Chondrocyte (in vitro differentiated cells): ENCODE data around the gene PHLDB3. TPM values are rescaled to one million over a fixed set of nuclear protein-coding genes. Genes with fewer than 3 reads are reported as not detected.

Experiments used
- DNase-seq: peaks from one replicate; pipeline ENCODE4 v3.0.0; 2021; ENCODE audit warnings: mixed read lengths, low spot score
- H3K27ac Mint-ChIP-seq: one replicate; pipeline ENCODE4 v1.8.0; 2021; ENCODE audit warnings: mild to moderate bottlenecking, moderate library complexity, mixed read lengths; ENCODE audit not compliant: unreplicated experiment
- H3K27me3 Mint-ChIP-seq: 2 replicates; pipeline ENCODE4 v1.8.0; 2021; ENCODE audit warnings: low read depth, mixed read lengths
- H3K36me3 Mint-ChIP-seq: 2 replicates; pipeline ENCODE4 v1.8.0; 2021; ENCODE audit warnings: low read depth, mixed read lengths
- H3K4me1 Mint-ChIP-seq: 2 replicates; pipeline ENCODE4 v1.8.0; 2021; ENCODE audit warnings: low read depth, mild to moderate bottlenecking, mixed read lengths
- H3K4me3 Mint-ChIP-seq: one replicate; pipeline ENCODE4 v1.8.0; 2021; ENCODE audit warnings: mild to moderate bottlenecking, moderate library complexity, mixed read lengths; ENCODE audit not compliant: unreplicated experiment
- H3K9me3 Mint-ChIP-seq: 2 replicates; pipeline ENCODE4 v1.8.0; 2021; ENCODE audit warnings: low read depth, mixed read lengths
- CTCF ChIP-seq: fragments of 200-600 bp; sonication (generic); IDR thresholded peaks from 2 replicates; pipeline ENCODE4 v1.5.0; 2021; ENCODE audit warnings: antibody characterized with exemption, mild to moderate bottlenecking, moderate library complexity
- total RNA-seq: library from RNA; stranded (reverse); gene quantifications from 3 replicates; pipeline ENCODE4 v1.2.1, GENCODE V29; 2021

PHLDB3 gene
- total RNA-seq, 1 donor from 2014 or later, result 7.0 TPM

GRCh38 chr19:43533546-43534304, 29.2 kb upstream of the PHLDB3 start:
- H3K27me3 Mint-ChIP-seq, result no peaks in the 10 kb centered on the region

DNA sequence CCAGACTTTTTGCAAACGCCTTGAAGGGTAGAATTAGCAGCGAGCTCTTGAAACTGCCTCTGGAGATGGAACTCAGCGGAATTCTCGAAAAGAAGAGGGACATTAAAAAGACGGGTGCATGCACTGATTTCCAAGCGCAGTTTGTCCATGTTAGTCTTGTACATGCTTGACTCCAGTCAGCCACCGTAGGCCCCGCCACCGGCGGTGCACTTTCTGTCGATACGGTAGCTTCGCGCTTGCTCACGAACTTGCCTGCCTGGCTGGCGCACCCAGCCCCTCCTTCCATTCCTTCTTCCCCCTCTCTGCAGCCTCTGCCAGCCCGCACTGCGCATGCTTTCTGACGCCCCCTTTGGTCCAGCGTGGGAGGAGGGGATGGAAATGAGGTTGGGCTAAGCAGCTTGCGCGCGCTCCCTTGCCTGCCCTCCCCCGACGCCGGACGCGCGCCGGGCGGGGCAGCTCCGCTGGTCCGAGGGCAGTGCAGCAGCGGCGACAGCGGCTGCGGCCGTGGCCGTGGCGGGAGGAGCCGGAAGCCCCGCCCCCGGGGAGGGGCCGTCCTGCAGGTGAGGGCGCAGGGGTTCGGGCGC, 28.5 kb upstream of the PHLDB3 start, which contains the start of gene ZNF575:
Gene ZNF575 (plus strand): TSS at position 227 of the 584 bp plus-strand sequence. CDS start 1,235 bp downstream, outside the sequence.
- Mint-ChIP-seq H3K27ac (peak within 1 kb of the TSS; percentile 99), H3K36me3 (peaks cover 6% of the 10 kb centered on the region), H3K4me1 (peaks cover 26% of the 10 kb centered on the region), H3K9me3 (no peaks in the 10 kb centered on the region), H3K27me3 (no peaks in the 10 kb centered on the region), H3K4me3 (peak within 1 kb of the TSS; percentile 89)
- DNase-seq, result peak; percentile 98
- peak; percentile 16 for TF ChIP-seq CTCF

More at GRCh38 chr19:43533546-43534304, 29.2 kb upstream of the PHLDB3 start:
- Mint-ChIP-seq H3K9me3 (peaks cover 2% of the 10 kb centered on the region), H3K4me3 (peak overlapping the region; percentile 89), H3K4me1 (peaks cover 26% of the 10 kb centered on the region), H3K36me3 (peaks cover 11% of the 10 kb centered on the region), H3K27ac (peak overlapping the region; percentile 99)
- DNase-seq, result peak; percentile 99
- no peak for TF ChIP-seq CTCF

DNA sequence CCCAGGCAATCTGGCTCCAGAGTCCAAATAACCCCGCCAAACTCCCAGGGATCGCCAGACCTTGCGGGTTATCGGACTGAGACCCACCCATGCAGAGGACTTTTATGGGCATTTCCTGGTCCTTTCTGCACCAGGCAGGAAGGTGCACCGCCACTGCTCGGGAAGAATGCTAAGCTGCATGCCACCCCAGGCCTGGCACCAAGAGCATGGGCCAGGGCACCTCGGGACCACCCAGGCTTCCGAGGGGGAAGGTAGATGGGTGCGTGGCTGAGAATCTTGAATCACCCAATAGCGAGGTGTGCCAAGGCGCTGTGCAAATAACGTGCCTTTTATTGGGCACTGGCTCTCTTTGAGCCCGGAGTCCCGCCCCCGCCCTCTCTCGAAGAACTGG, 28.0 kb upstream of the PHLDB3 start:
- no peak for TF ChIP-seq CTCF
- Mint-ChIP-seq H3K4me3 (peak overlapping the region; percentile 89), H3K4me1 (peaks cover 29% of the 10 kb centered on the region), H3K36me3 (peaks cover 5% of the 10 kb centered on the region), H3K27ac (peak overlapping the region; percentile 99), H3K27me3 (no peaks in the 10 kb centered on the region), H3K9me3 (no peaks in the 10 kb centered on the region)
- peak; percentile 87 for DNase-seq

- Mint-ChIP-seq H3K4me3 (no peak overlapping the region), H3K27me3 (no peaks in the 10 kb centered on the region), H3K36me3 (no peaks in the 10 kb centered on the region), H3K27ac (no peak overlapping the region), H3K4me1 (peaks cover 40% of the 10 kb centered on the region), H3K9me3 (no peaks in the 10 kb centered on the region)
- TF ChIP-seq CTCF, result no peak
- DNase-seq, result peak; percentile 37
Observed at GRCh38 chr19:43527860-43528622, 23.5 kb upstream of the PHLDB3 start.
